Measurements from ENCODE around the gene LHX1.

LHX1 gene

DNA sequence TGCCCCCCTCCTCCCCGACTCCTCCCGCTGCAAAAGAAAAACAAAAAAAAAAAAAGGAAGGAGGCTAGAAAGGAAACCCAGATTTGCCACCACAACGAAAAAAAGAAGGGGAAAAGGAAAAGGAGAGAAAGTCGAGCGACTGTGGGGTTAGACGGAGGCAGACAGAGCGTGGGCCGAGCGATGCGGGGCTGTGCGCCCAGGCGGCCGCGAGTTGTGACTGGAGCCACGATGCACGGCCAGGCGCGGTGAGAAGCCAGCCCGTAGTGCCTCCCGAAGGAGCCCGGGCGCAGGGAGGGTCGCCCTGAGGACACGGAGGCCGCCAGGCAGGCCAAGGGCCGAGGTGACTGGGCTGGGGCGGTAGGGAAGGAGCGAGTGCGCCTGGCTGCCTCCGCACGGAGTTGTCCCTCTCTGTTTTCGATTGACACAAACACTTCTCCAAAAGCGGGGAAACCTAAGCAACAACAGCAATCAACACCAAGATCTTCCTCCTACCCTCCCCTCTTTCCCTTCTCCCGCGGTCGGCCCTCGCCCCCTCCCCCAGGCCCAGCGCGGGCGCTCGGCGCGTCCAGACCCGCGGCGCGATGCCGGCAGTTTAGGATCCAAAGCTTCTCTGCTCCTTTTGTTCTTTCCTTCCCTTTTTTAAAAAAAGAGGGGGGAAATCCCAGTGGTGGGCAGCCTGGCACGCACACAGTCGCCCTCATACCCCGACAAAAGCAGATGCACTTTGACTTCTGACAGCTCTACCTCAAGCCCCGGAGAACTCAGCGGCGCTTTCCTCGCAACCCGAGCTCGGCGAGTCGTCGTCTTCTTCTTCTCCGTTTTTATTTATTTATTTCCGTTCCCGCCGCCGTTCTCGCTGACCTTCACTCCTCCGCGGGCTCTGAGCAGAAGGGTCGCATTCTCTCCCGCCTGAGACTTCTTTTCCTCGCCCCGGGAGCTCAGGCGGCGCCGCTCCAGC is at the start of gene LHX1:
Gene LHX1, plus strand, starts transcription at position 475 of the 958 bp plus-strand sequence. CDS start 723 bp downstream, outside the sequence.
- no peak within 1 kb of the TSS for H3K27ac ChIP-seq
- no peak for DNase-seq (ENCODE audit: low read depth, low spot score)

DNA sequence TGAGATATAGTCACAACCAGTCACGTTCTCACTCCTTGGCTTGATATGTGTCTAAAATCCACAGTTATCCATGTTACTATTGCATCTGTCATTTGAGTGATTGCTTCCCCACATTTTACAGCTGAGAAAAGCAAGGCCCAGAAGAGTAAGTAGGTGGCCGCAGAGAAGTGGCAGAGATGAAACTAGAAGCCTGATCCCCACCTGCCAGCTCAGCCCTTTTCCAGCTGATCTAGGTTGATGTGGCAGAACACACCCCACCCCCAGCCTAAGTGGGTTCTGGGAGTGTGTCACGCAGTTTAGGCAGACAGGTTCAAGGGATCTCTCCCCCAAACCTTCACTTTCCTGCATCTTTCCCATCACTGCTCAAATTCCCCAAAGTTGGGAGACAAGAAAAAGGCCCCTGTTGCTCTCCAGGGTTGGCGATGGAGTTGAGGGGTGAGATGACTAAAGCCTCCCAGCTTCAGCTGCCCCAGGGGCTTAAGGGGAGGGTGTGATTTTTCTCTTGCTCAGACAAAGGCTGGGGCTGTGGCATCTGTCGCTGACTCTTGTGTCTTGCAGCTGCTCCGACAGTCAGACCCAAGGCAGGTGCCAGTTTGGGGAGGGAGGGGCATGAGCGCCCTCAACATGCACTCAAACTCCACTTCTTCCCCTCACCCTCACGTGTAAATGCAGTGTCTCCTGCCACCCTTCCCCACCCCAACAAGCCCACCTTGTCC is 48.9 kb upstream of the LHX1 start:
- no peak for DNase-seq (ENCODE audit: low read depth, low spot score)
- no peak overlapping the region for H3K27ac ChIP-seq

GRCh38 chr17:36889770-36890349 is 47.4 kb upstream of the LHX1 start:
- DNase-seq (ENCODE audit: low read depth, low spot score) = no peak
- H3K27ac ChIP-seq = no peak overlapping the region

GRCh38 chr17:36890398-36891168 is 46.7 kb upstream of the LHX1 start:
- H3K27ac ChIP-seq = no peak overlapping the region
- no peak for DNase-seq (ENCODE audit: low read depth, low spot score)

DNA sequence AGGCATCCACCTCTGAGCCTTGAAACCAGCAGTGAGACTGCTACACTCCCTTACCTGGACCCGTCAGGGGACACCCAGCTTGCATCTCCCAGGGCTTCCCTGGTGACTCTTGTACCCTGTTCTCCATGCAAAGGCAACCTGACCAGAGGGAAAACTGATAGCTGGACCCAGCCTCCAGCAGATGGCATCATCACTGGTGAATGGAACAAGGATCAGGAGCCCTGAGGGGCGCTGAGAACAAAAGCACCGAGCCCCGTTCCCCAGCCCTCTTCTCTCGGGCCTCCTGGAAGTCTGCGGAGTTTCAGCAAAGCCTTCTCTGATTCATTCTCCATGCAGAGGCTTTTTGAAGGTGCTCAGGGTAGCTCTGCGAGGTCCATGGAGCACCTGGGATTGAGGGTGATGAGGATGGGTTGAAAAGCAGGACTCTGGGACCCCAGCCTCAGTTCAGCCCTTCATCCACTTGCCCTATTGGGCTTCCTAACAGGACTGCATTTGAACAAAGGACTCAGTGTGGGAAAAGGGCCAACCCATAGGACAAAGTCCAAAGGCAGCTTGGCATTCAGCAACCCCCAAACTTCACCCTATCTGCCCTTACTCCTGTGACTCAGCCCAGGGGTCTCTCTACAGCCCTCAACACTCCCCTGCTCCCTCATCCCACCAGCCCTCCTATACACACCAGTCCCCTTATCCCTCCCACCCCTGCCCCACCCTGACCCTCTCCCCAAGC is 45.0 kb upstream of the LHX1 start:
- no peak overlapping the region for H3K27ac ChIP-seq
- DNase-seq (ENCODE audit: low read depth, low spot score) = no peak

GRCh38 chr17:36894177-36894576 is 43.1 kb upstream of the LHX1 start:
- no peak overlapping the region for H3K27ac ChIP-seq
- no peak for DNase-seq (ENCODE audit: low read depth, low spot score)

DNA sequence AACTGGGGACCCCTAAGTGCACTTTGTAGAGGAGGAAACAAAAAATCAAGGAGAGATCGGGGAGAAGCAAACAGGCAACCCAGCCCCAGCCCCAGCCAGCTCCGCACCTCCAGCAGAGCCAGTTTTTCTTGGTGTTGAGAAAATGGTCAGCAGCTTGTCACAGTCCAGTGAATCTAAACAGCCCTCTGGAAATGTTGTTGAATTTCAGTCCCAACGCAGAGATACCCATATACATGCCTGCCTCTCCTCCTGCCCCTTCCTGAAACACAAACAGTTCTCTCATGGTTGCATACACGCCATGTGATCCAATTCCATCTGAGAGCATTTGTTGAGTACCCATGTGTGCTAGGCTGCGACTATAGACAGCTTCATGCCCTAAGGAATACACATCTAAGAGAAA is 42.4 kb upstream of the LHX1 start:
- no peak overlapping the region for H3K27ac ChIP-seq

DNA sequence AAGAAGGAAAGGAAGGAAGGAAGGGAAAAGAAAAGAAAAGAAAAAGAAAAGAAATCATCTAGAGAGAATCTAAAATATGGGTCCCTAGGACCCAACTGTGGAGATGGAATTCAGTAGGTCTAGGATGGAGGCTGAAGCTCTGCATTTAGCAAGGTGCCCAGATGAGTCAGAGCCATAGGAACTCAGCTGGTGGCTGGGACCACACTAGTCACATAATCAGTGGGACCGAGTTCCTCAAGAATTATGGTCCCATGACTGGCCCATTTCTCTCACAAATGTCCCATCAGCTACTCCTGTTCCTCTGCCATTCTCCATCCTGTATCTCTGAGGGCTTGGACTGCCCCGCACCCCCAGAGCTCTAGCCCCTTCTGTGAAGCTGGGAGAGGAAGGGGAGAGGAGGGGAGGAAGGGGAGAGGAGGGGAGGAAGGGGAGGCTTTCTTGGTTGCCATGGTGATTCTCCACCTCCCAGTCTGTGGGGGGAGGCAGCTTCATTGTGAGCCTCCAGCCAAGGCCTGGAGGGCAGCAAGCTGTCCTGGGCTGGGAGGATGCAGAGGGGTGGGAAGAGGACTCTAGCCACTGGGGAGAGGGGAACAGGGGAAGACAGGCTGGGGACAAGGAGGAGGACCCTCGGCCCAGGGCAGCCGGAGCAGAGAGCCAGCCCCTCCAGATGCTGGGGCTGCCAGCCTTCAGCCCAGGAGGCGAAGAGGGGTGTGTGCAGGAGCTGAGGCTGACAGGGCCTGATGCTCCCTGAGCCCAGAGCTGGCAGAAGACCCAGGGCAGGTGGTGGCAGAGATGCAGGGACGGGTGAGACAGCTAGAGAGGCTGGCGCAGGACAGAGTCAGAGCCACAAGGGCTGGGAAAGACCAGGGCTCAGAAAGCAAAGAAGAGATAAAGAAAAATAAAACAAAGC is 37.8 kb upstream of the LHX1 start:
- H3K27ac ChIP-seq = no peak overlapping the region
- DNase-seq (ENCODE audit: low read depth, low spot score) = no peak

More for the DNA sequence above, 42.4 kb upstream of the LHX1 start:
- no peak for DNase-seq (ENCODE audit: low read depth, low spot score)

GRCh38 chr17:36900160-36900512 is 37.1 kb upstream of the LHX1 start:
- H3K27ac ChIP-seq = no peak overlapping the region
- DNase-seq (ENCODE audit: low read depth, low spot score) = no peak

DNA sequence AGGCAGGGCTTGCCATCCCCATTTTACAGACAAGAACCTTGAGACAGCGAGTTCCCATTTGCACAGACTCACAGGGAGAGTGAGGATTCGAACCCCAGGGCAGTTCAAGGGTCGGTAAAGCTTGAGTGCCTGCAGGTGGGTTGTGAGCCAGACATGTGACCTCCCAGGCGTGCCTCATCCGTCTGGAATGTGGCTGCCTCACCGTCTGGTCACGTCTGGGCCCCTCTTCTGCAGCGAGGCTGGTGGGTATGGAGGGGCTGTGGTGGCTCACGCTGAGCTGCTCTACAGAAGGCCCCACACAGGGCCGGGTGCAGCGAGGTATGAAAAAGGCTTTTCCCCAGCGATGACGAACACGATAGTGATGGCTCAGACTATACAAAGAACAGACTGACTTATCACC is 35.8 kb upstream of the LHX1 start:
- no peak for DNase-seq (ENCODE audit: low read depth, low spot score)
- H3K27ac ChIP-seq = no peak overlapping the region

- no peak overlapping the region for H3K27ac ChIP-seq
- DNase-seq (ENCODE audit: low read depth, low spot score) = no peak
These were observed 29.9 kb upstream of the LHX1 start for GRCh38 chr17:36907407-36907806.

DNA sequence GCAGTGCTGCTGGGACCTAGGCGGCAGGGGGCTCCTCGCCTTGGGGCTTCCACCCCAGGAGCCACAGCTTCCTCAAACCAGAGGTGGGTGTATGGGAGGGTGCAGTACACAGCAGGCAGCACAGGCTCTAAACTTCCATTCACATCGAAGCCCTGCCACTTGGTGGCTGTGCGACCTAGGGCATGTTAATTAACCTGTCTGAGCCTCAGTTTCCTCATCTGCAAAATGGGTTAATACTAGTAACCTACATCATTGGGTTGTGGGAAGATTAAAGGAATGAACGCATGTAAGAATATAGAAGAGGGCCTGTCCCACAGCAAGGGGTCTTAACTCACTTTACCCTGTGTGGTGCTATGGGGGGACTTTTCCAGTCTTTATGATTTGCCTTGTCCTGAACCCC is 26.8 kb upstream of the LHX1 start:
- H3K27ac ChIP-seq = no peak overlapping the region
- DNase-seq (ENCODE audit: low read depth, low spot score) = no peak

GRCh38 chr17:36911001-36911400 is 26.3 kb upstream of the LHX1 start:
- DNase-seq (ENCODE audit: low read depth, low spot score) = no peak

DNA sequence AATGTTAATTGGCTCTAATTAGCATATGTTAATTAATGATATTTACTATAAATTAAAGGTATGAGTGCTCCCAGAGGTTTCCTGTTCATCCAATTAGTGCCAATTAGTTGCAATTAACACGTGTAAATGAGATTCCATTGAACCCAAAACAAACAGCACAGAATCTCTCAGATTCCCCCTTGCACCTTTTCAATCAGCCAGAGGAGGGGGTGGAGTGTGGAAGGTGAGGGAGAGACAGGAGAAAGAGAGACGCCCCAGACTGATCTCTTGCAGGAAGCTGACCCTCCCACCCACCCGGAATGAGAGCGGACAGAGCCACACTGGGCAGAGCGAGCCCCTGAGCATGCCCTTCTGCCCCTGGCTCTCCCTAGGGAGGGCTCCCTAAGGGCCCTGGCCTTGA is 24.1 kb upstream of the LHX1 start:
- H3K27ac ChIP-seq = no peak overlapping the region
- DNase-seq (ENCODE audit: low read depth, low spot score) = no peak

More at GRCh38 chr17:36911001-36911400, 26.3 kb upstream of the LHX1 start:
- no peak overlapping the region for H3K27ac ChIP-seq

DNA sequence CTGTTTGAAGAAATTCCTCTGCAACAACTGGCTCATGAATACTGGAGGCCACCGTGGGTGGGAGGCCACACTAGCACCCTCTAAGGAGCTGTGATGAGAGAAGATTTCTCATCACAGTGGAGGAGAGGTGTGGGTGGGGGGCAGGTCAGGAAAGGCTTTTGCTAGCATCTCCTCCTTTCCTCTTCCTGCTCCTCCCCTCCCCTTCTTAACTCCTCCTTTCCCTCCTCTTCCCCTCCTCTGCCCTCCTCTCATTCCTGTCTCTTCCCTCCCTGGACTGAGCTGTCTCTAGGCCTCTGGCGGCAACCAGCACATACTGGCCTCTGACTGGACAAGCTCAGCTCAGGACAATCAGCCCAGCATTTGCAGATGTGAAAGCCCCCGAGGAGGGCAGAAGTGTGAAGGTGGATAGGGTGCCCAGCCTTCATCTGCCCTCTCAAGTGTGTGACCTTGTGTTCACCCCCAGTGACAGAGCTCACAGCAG is 19.0 kb upstream of the LHX1 start:
- no peak overlapping the region for H3K27ac ChIP-seq
- DNase-seq (ENCODE audit: low read depth, low spot score) = no peak

DNA sequence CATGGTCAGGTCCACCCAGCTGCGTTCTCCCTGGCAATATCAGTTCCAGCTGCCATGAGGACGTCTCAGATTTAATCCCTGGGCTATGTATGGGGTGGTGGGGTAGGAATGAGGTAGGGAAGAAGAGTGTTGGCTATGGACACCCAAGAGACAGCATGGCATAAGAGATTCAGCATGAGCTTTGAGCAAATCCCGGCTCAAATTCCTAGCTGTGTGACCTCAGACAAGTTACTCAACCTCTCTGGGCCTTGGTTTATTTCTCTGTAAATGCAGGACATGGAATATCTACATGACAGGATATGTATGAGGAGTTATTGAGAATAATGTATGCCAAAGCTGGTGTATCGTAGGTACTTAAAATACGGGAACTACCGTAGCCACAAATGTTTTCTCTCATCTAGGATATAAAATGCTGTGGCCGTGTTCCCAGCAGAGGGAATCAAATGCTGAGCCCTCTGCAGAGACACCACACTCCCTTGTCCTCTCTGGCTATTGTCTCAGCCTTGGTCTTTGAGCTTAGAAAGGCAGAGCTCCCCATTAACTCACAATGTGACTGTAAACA is 17.8 kb upstream of the LHX1 start:
- no peak for DNase-seq (ENCODE audit: low read depth, low spot score)
- H3K27ac ChIP-seq = no peak overlapping the region

DNA sequence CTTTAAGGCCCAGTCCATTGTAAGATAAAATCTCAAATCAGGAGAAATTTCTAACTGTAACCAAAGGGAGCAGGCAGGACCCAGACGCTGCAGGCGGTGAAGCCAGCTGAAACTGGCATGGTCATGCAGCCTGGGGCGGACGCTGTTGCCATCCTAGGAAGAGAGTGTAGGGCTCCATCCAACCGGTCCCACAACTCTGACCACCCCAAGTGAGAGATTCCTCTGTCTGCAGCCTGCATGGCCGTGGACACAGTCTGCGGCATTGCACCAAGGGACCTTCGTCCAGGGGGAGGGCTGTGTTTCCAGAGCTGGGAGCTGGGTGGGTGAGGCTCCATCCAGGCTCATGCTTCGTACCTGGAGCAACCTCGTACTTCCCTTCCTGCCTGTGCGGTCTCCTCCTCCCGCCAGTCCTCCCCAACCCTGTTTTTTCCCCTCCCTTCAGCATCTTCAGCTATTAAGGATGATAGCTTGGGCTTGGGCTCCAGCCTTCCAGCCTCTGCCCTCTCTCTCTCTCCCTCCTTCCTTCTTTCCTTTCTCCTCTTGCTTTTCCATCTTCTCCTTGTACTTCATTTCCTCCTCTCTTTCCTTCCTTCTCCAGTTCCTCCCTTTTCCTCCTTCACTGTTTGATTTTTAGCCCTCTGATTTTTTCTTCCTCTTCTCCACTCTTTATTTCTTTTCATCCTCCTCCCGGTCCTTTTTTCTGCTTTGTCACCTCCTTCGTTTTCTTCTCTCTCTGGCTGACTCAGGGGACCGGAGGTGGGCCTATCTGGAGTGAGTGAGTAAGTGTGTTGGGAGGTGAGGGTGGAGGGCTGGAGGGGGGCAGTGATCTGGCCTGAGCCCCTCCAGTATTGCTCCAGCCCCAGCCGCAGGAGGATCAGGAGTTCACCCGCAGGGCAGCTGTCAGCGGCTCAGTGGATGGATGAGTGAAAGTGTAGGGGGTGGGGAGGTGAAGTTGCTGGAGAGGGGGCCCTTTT is 17.0 kb upstream of the LHX1 start:
- peak overlapping the region; percentile 88 for H3K27ac ChIP-seq

More for the DNA sequence above, 17.0 kb upstream of the LHX1 start:
- no peak for DNase-seq (ENCODE audit: low read depth, low spot score)
